Measurements from ENCODE around the gene FDXR. TPM values are rescaled to one million over a fixed set of nuclear protein-coding genes. Genes with fewer than 3 reads are reported as not detected.

The FDXR gene
- total RNA-seq, 2 donors from 2014 or later: 14.3 to 25.7 TPM

- WGBS, 2 donors: 81 to 85% methylated on average over 8 to 9 of the region's 9 CpGs
- TF ChIP-seq POLR2A (IDR thresholded peaks at IDR 0.05): no peak
- TF ChIP-seq CTCF (IDR thresholded peaks at IDR 0.05): no peak
Measured at GRCh38 chr17:74838274-74838673, 34.5 kb downstream of the FDXR start.

GRCh38 chr17:74836691-74837467, 35.9 kb downstream of the FDXR start:
- no peak for ATAC-seq
- 95% methylated on average over 11 to 19 of the region's 19 CpGs for WGBS, 2 donors
- DNase-seq: no peak
- Histone ChIP-seq H3K9me3 (no peaks in the 10 kb centered on the region), H3K4me1 (peaks cover 1% of the 10 kb centered on the region), H3K27me3 (no peaks in the 10 kb centered on the region), H3K27ac (no peak overlapping the region), H3K36me3 (replicated peaks in 1 of 2; ENCODE audit: insufficient read depth in 1 of 2, low read depth in 2 of 2) (peaks cover 0 to 2% of the 10 kb centered on the region in 2 donors), H3K4me3 (no peak overlapping the region)
- TF ChIP-seq POLR2A (IDR thresholded peaks at IDR 0.05) (no peak), CTCF (IDR thresholded peaks at IDR 0.05) (no peak)
- intact Hi-C loops (cut with DNase I): no loop called here

More at GRCh38 chr17:74838274-74838673, 34.5 kb downstream of the FDXR start:
- peaks cover 0 to 2% of the 10 kb centered on the region in 2 donors for H3K36me3 ChIP-seq (replicated peaks in 1 of 2; ENCODE audit: insufficient read depth in 1 of 2, low read depth in 2 of 2)
- no peak overlapping the region for H3K27ac ChIP-seq
- ATAC-seq (no peak), DNase-seq (no peak)
- intact Hi-C loops (cut with DNase I): no loop called here
- no peak overlapping the region for H3K4me3 ChIP-seq
- no peaks in the 10 kb centered on the region for H3K9me3 ChIP-seq
- H3K4me1 ChIP-seq: peaks cover 9% of the 10 kb centered on the region
- H3K27me3 ChIP-seq: no peaks in the 10 kb centered on the region

GRCh38 chr17:74836191-74836590, 36.6 kb downstream of the FDXR start:
- intact Hi-C loops (cut with DNase I): no loop called here
- peaks cover 0 to 2% of the 10 kb centered on the region in 2 donors for H3K36me3 ChIP-seq (replicated peaks in 1 of 2; ENCODE audit: insufficient read depth in 1 of 2, low read depth in 2 of 2)
- H3K4me1 ChIP-seq: no peaks in the 10 kb centered on the region
- H3K27me3 ChIP-seq: no peaks in the 10 kb centered on the region
- no peak for ATAC-seq
- TF ChIP-seq POLR2A (IDR thresholded peaks at IDR 0.05): no peak
- no peak for TF ChIP-seq CTCF (IDR thresholded peaks at IDR 0.05)
- H3K27ac ChIP-seq: no peak overlapping the region
- no peaks in the 10 kb centered on the region for H3K9me3 ChIP-seq
- no peak for DNase-seq
- WGBS, 2 donors: 87 to 95% methylated on average over 26 of the region's 26 CpGs
- H3K4me3 ChIP-seq: no peak overlapping the region

GRCh38 chr17:74833501-74834377, 39.1 kb downstream of the FDXR start:
- Histone ChIP-seq H3K9me3 (no peaks in the 10 kb centered on the region), H3K4me3 (no peak overlapping the region), H3K36me3 (replicated peaks in 1 of 2; ENCODE audit: insufficient read depth in 1 of 2, low read depth in 2 of 2) (peaks cover 0 to 2% of the 10 kb centered on the region in 2 donors), H3K27me3 (no peaks in the 10 kb centered on the region), H3K4me1 (no peaks in the 10 kb centered on the region), H3K27ac (no peak overlapping the region)
- WGBS, 2 donors: 65 to 86% methylated on average over 13 to 16 of the region's 16 CpGs
- DNase-seq: peak in 1 of 4 donors; percentile 28
- no peak for ATAC-seq
- TF ChIP-seq CTCF (IDR thresholded peaks at IDR 0.05) (no peak), POLR2A (IDR thresholded peaks at IDR 0.05) (no peak)
- intact Hi-C loops (cut with DNase I): no loop called here
